Activated gamma-delta T cell treated with Interleukin-2 at 50 U/mL for 16 hours (primary cell): ENCODE results near the gene MTUS2.

Source experiments
- DNase-seq: peaks from one replicate; pipeline ENCODE4 v3.0.0-alpha.2; 2020

Gene MTUS2

DNA sequence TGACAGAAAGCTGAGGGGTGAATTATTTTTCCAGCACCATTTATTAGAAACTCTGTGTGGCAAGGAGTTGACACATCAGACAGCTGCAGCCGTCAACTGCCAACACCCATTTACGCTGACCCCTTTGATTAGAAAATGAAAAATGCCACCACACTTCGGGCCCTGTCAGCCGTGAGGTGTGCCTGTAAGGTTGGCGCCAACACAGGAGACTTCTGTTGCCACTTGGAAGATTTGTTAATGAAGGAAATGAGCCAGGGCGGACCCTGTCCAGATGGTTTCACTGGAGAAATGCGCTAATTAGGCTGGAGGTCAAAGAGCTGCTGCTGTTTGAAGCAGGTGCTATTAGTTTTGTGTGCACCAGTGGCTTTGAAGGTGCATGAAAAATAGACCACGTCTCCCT, 297.5 kb downstream of the MTUS2 start:
- no peak for DNase-seq

GRCh38 chr13:29118471-29118870, 298.3 kb downstream of the MTUS2 start:
- DNase-seq = no peak

- no peak for DNase-seq
Measured at GRCh38 chr13:29125191-29125933, 305.2 kb downstream of the MTUS2 start.

DNA sequence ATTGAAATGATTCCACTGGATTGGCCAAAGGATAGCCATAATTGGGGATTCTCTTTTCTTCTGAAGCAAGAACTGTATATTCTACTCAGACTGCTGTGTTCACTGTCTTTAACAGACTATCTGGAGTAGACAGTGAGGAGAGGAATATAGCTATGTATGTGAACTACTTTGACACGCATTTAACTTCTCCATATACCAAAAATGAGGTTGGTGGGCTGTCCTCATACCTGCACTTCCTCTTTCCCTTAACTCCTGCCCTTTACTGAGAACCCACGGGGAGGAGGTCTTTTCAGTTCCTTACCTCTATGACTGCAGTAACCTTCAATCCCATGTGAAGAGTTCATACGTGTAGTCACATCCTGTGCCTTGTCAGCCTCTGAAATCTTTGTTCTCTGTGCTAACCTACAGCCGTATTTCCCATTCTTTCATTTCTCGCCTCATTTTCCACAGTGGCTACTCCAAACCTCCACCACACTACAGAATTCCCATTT, 305.8 kb downstream of the MTUS2 start:
- DNase-seq = no peak

- no peak for DNase-seq
Measured at GRCh38 chr13:29129616-29130015, 309.5 kb downstream of the MTUS2 start.

- DNase-seq = no peak
Measured at GRCh38 chr13:29131159-29131558, 311.0 kb downstream of the MTUS2 start.

DNA sequence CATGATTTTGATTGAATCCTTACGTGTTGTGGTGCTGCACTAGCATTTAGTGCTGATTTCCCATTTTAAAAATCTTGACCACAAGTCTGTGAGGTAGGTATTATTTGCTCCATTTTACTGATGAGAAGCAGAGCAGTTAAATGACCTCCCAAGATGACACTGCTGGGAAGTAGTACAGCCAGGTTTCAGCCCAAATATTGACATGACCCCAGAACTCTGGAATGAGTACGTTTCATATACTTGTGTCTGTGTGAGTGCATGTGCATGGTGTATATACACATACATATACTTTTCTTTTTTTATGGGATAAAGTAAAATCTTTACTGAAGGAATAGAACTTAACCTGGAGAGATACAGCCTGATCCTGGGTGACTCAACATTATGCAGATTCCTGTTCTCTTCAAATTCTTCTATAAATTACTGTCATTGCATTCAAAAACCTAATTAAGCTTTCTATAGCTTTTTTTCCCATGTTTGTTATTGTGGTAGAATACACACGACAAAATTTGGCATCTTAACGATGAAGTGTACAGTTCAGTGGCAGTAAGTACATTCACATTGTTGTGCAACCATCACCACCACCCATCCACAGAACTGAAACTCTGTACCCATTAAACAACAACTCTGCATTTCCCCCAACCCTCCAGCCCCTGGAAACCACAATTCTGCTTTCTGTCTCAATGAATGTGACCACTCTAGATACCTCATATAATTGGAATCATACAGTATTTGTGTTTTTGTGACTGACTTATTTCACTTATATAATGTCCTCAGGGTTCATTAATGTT, 311.9 kb downstream of the MTUS2 start:
- DNase-seq = no peak

GRCh38 chr13:29136341-29136740, 316.2 kb downstream of the MTUS2 start:
- DNase-seq = no peak

DNA sequence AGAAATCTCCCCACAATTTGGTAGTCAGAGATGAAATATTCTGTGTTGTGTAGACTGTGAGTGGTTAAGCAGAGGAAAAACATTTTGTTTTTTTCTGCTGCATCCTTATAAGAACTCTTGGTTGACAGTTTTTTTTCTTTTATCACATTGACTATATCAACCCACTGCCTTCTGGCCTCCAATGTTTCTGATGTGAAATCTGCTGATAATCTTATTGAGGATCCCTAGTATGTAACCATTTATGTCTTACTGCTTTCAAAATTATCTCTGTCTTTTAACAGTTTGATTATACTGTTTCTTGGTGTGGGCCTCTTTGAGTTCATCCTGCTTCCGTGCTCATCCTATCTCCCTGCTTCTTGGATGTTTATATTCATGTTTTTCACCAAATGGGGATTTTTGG, 316.9 kb downstream of the MTUS2 start:
- DNase-seq = no peak

DNA sequence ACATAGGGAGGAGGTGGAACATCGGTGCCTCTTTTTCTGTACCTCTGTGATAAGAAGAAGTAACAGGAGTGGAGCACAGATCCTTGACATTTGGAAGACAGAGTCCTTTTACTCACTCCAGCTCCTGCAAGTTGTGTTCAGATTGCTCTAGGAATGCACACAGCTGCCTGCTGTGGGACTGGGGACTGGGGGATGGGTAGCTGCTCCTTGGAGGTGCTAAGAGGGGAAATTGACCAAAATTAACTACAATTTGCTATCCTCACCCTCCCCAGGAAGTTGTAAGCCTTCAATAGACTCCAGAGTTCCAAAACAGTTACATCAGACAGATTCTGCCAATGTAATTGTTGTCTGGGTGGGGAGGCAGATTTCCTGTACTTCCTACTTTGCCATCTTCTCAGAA, 317.9 kb downstream of the MTUS2 start:
- DNase-seq = no peak

GRCh38 chr13:29140277-29140676, 320.1 kb downstream of the MTUS2 start:
- no peak for DNase-seq

DNA sequence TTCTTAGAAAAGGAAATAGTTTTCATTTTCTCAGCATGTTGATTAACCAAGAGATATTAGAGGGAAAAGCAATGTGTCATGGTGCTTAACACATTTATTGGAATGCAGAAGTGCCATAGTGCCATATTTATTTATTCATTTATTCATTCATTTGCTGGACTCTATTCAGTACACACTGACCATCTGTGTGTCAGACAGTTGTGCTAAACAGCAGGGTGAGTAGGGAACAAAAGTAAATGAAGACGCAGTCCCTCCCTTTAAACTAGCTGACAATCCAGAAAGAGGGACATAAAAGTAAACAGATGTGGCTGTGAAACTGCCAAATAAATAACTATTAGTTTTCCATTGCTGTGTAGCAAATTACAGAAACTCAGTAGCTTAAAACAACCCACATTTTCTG, 323.7 kb downstream of the MTUS2 start:
- DNase-seq = no peak

DNA sequence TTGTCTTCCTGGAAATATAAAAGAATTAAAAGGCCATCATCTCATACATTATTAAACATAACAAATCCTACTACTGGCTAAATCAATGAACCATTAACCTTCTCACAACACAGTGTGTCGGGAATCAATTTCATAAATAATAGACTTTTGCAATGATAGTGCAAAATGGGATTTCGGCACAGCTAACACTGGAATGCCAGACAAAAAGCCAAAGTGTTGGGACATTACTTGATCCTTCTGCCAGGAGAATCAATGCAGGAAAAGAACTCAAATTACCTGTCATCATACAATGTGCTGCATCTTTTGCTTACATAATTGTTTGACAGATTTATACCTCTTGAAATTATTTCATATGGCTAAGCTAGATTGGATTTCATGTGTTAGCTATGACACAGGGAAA, 334.3 kb downstream of the MTUS2 start:
- no peak for DNase-seq

GRCh38 chr13:29156136-29156535, 336.0 kb downstream of the MTUS2 start:
- DNase-seq = no peak

DNA sequence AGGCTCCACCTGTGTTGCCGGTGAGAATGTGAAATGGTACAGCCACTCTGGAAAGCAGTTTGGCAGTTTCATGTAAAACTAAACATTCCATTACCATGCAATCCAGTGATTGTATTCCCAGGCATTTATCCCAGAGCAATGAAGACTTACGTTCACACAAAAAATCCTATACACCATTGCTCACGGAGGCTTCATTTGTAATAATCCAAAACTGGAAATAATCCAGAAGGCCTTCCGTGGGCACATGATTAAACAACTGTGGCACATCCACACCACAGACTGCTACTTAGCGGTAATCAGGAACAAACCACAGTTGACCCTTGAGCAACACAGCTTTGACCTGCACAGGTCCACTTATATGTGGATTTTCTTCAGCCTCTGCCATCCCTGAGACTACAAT, 339.7 kb downstream of the MTUS2 start:
- no peak for DNase-seq

DNA sequence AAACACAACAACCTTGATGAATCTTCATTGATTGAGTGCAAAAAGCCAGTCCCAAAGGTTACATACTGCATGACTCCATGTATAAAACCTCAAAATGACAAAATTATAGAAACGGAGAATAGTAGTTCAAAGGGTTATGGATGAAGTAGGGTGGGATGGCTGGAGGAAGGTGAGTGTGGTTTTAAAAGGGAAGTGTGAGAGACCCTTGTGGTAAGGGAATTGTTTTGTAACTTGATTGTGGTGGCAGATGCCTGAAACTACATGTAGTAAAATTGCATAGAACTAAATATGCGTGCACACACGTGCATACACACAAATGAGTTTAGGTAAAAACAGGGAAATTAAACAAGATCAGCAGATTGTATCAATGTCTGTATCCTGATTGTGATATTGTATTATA, 340.7 kb downstream of the MTUS2 start:
- DNase-seq = no peak

DNA sequence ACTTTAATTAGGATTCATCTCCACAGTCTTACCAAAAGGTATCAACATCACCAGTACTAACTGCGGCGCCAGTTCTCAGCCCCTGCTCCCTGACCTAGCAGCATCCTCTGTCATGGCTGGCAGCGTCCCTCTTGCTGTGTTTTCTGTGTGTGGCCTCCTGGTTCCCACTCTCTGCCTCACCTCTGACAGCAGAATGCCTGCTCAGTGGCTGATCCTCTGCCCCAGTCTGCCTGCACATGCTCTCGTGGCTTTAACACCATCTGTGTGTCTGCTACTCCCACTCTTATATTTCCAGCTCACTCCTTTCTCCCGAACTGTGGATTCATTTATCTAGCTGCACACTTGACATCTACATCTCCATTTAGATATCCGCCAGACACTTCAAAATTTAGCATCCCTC, 341.5 kb downstream of the MTUS2 start:
- DNase-seq = no peak

GRCh38 chr13:29162638-29163235, 342.6 kb downstream of the MTUS2 start:
- no peak for DNase-seq

DNA sequence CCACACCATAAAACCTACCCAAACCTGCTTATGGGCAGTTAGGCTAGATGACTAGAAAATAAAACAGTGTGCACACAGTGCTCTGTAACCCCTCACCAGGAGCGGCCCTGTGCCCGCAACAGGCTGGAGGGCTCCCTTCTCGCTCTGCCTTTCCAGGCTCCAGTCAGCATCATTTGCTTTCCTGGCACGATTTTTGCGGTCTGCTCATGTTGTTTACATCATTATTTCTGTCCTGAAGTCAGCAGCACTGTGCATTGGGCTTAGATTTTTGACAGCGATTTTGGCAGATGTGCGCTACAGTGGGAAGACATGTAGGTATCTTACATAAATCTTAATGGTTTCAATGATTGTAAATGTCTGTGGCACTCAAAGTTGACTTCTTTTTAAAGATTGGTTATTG, 344.0 kb downstream of the MTUS2 start:
- DNase-seq = no peak

DNA sequence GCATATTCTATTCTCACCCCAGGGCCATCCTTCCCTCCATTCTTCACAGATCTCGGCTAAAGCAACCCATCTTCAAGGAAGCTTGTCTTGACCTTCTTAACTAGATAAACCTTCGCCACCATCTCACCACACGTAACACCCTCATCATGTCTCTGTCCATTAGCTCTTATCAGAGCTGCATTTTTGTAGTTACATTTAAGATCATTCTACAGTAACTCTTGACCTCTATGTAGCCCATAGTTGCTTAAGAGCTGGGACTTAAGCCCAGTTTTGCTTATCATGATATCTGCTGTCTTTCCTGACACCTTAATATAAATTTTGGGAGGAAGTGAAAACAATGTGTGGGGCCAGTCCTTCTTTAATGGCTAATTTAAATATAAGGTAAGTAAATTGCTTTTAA, 345.1 kb downstream of the MTUS2 start:
- DNase-seq = no peak

- DNase-seq = no peak
Measured at GRCh38 chr13:29165840-29166239, 345.7 kb downstream of the MTUS2 start.

DNA sequence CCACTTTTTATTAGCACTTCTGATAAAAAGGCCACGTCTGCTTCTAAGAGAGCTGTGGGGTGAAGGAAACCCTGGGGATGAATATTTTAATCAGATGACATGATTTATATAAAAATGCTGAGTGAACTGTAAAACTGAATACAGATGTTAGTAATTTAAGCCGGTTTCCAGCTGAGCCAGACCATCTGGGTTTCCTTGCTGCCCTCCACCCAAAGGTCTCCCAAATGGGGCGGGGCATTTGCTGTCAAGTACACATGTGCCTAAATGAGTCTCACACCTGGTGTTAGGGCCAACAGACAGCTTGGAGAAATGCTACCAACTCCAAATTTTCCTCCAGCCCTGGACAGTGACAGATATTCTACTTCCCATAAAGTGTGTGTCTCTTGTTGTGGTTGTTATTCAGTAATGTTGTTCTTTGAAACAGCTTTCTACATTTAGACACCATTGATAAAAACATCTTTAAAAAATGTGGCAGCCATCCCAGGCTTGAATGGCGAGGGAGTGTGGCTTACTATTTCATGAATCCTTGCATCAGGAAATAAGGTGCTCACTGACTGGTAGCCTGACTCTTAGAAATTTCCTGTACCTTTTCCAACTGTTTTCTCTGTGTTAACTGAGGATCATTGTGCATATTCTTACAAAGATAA, 350.4 kb downstream of the MTUS2 start:
- DNase-seq = no peak

DNA sequence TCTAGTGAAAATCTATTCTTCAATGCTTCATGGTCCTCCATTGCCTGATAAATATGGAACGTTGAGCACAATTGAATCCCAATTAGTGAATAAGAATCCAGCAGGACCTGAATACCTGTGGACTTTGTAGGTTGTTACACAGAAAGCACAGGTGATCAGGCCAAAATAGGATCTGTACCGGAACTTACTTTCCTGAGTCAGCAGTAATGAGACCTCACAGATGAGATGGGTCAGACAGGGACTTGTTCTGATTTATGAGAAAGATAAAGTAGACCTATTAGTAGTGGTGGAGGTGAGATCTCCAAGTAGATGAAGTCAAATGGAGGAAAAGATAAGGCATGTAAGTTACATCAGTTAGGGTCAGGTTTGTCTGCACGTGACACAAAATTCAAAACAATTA, 351.1 kb downstream of the MTUS2 start:
- no peak for DNase-seq

DNA sequence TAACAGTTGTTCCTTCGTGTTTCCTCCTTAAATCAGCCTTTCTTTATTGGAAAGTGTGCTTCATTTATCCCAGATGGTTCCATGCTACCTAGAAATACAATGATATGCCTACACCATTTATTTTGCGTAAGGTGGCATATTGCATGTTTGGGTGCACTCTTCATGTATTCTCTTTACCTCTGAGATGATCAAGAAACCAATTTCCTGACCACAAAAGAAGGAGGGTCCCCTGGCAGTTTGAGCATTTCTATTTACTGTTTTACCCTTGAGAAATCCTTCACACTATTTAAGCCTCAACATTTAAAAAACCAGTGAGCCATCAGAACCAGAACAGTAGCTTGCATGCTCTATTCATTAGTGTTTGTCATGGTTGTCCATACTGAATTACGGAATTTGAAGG, 354.0 kb downstream of the MTUS2 start:
- DNase-seq = no peak
